OCI-LY7 (cell line): ENCODE results near the gene ABL1. TPM values are rescaled to one million over a fixed set of nuclear protein-coding genes. Genes with fewer than 3 reads are reported as not detected.
"Not testable (repeated sequence)": the region's sequence is repeated elsewhere in the genome, so short reads cannot be mapped to it uniquely, and the experiment has no call there.

Experiments used
- BruUV-seq: library from RNA; stranded (reverse); fragments of 400-500 nt; replicated peaks from 2 replicates; lab custom pipeline; 2021; lab: Mats Ljungman, UMichigan
- CTCF ChIA-PET: fragments of 300-600 bp; sonication (Branson Sonifier 250); formaldehyde crosslinking; loops from one replicate; lab custom pipeline; 2022; ENCODE audit warnings: antibody characterized with exemption; ENCODE audit not compliant: unreplicated experiment; lab: Charles Lee
- POLR2A ChIA-PET: fragments of 300-600 bp; sonication (Branson Sonifier 250); formaldehyde crosslinking; loops from one replicate; lab custom pipeline; 2022; ENCODE audit warnings: antibody characterized with exemption; lab: Charles Lee
- DNase-seq: peaks from one replicate; pipeline ENCODE4 v3.0.0-alpha.2; 2015; ENCODE audit warnings: low spot score
- H2AFZ ChIP-seq: fragments of 200-600 bp; sonication (generic), shearing (Covaris generic); 2 replicates; pipeline ENCODE4 v1.6.1; 2014; ENCODE audit warnings: mild to moderate bottlenecking, antibody characterized with exemption, low read length, moderate library complexity
- H3K27ac ChIP-seq: fragments of 200-600 bp; sonication (generic); 2 replicates; pipeline ENCODE4 v1.5.1; 2014; ENCODE audit warnings: mixed run types, low read depth, mild to moderate bottlenecking, moderate library complexity, low read length, inconsistent platforms; ENCODE audit not compliant: poor library complexity, severe bottlenecking
- H3K36me3 ChIP-seq: fragments of 200-600 bp; sonication (generic); 2 replicates; pipeline ENCODE4 v1.6.1; 2014; ENCODE audit warnings: mild to moderate bottlenecking, antibody characterized with exemption, low read length, moderate library complexity, mixed read lengths; ENCODE audit not compliant: insufficient read depth
- H3K4me1 ChIP-seq: fragments of 200-600 bp; sonication (generic); 2 replicates; pipeline ENCODE4 v1.5.1; 2014; ENCODE audit warnings: mild to moderate bottlenecking, low read length; ENCODE audit not compliant: insufficient read depth, poor library complexity, severe bottlenecking
- H3K4me2 ChIP-seq: fragments of 200-600 bp; sonication (generic); 2 replicates; pipeline ENCODE4 v1.6.1; 2014; ENCODE audit warnings: mild to moderate bottlenecking, low read length
- H3K4me3 ChIP-seq: fragments of 200-600 bp; sonication (generic); 2 replicates; pipeline ENCODE4 v1.5.1; 2014; ENCODE audit warnings: mild to moderate bottlenecking, low read depth, low read length; ENCODE audit not compliant: poor library complexity, severe bottlenecking
- H3K79me2 ChIP-seq: fragments of 200-600 bp; sonication (generic); 2 replicates; pipeline ENCODE4 v1.6.1; 2016; ENCODE audit warnings: low read depth, mild to moderate bottlenecking, low read length, moderate library complexity, mixed read lengths; ENCODE audit not compliant: insufficient read depth
- H3K9me2 ChIP-seq: fragments of 200-600 bp; sonication (generic); 2 replicates; pipeline ENCODE4 v1.6.1; 2016; ENCODE audit warnings: mild to moderate bottlenecking, low read length, mixed read lengths; ENCODE audit not compliant: insufficient read depth
- H3K9me3 ChIP-seq: fragments of 200-600 bp; sonication (generic); 2 replicates; pipeline ENCODE4 v1.6.1; 2014; ENCODE audit warnings: mild to moderate bottlenecking, mixed run types, low read length, mixed read lengths
- H4K20me1 ChIP-seq: fragments of 200-600 bp; sonication (generic); 2 replicates; pipeline ENCODE4 v1.6.1; 2014; ENCODE audit warnings: mild to moderate bottlenecking, antibody characterized with exemption, low read length, moderate library complexity, mixed read lengths; ENCODE audit not compliant: insufficient read depth
- EZH2phosphoT487 ChIP-seq: fragments of 200-600 bp; sonication (generic); IDR thresholded peaks from 2 replicates; pipeline ENCODE4 v1.6.1; 2018; ENCODE audit warnings: low read depth, borderline replicate concordance, mild to moderate bottlenecking, mixed run types, antibody characterized with exemption, low read length, moderate library complexity, mixed read lengths
- intact Hi-C: fragments of 100-400 bp; cut with micrococcal nuclease; formaldehyde crosslinking; loops from one replicate; pipeline ENCODE4 v1.10.0; 2022; ENCODE audit not compliant: unreplicated experiment
- total RNA-seq, 2 experiments: library from RNA; depleted of rRNA in 1 of 2; stranded (reverse); fragments of >200 nt in 1 of 2; shearing (Covaris generic) in 1 of 2; gene quantifications; 2 replicates each; pipeline ENCODE4 v1.2.3, GENCODE V29; 2014 to 2022
- TF ChIP-seq, protein P1 (sequence below): fragments of 200-600 bp; sonication (generic); conservative IDR thresholded peaks from 2 replicates; pipeline ENCODE4 v1.5.1; 2014; ENCODE audit warnings: mild to moderate bottlenecking, antibody characterized with exemption, low read length, moderate library complexity, mixed read lengths

The ABL1 gene
- total RNA-seq, 2 experiments from 2014 or later = 8.1 to 28.3 TPM

DNA sequence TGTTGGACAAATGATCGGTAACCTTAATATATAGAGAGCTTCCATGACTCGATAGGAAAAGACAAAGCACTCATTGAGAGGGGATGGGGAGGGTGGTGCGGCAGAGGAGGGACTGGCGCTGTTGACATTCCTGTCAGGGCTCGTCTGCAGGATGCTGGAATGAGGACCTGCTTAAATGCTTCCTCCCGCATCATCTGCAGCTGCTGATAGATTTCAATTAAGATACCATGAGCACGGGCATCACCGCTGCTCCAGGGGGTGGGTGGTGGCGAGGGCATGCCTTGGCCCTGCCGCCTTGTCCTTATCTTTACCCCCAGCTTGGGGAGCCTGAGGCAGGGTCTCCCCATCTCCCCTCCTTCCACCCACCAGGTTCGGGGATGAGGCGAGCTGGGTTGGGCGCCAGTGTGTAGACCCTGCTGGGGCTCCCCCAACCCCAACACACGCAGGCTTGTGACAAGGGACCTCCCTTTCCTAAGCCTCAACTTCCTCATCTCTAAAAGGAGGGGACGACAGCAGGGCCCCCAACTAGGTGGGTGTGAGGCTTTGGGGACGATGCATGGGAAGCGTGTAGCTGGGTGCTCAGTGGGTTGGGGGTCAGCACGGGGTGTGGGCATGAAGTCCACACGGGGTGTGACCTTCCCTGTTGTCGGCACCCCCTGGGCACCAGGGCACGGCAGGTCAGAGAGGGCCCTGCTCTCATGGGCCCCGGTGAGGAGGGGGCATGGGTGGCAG, 73.3 kb downstream of the ABL1 start:
- CTCF ChIA-PET = no interaction called here
- no peak overlapping the region for H3K27ac ChIP-seq
- H3K36me3 ChIP-seq = no peaks in the 10 kb centered on the region
- no TSS peak for BruUV-seq
- H4K20me1 ChIP-seq = no peaks in the 10 kb centered on the region
- H3K79me2 ChIP-seq = no peaks in the 10 kb centered on the region
- no peaks in the 10 kb centered on the region for H3K9me3 ChIP-seq
- H2AFZ ChIP-seq = no peak overlapping the region
- H3K4me1 ChIP-seq = no peaks in the 10 kb centered on the region
- intact Hi-C loops = no loop called here
- no peak for DNase-seq
- H3K9me2 ChIP-seq = no peaks in the 10 kb centered on the region
- TF ChIP-seq EZH2phosphoT487 = no peak
- TF ChIP-seq, protein P1, sequence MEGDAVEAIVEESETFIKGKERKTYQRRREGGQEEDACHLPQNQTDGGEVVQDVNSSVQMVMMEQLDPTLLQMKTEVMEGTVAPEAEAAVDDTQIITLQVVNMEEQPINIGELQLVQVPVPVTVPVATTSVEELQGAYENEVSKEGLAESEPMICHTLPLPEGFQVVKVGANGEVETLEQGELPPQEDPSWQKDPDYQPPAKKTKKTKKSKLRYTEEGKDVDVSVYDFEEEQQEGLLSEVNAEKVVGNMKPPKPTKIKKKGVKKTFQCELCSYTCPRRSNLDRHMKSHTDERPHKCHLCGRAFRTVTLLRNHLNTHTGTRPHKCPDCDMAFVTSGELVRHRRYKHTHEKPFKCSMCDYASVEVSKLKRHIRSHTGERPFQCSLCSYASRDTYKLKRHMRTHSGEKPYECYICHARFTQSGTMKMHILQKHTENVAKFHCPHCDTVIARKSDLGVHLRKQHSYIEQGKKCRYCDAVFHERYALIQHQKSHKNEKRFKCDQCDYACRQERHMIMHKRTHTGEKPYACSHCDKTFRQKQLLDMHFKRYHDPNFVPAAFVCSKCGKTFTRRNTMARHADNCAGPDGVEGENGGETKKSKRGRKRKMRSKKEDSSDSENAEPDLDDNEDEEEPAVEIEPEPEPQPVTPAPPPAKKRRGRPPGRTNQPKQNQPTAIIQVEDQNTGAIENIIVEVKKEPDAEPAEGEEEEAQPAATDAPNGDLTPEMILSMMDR = no peak
- POLR2A ChIA-PET = no interaction called here
- no peak overlapping the region for H3K4me3 ChIP-seq
- no peak overlapping the region for H3K4me2 ChIP-seq

DNA sequence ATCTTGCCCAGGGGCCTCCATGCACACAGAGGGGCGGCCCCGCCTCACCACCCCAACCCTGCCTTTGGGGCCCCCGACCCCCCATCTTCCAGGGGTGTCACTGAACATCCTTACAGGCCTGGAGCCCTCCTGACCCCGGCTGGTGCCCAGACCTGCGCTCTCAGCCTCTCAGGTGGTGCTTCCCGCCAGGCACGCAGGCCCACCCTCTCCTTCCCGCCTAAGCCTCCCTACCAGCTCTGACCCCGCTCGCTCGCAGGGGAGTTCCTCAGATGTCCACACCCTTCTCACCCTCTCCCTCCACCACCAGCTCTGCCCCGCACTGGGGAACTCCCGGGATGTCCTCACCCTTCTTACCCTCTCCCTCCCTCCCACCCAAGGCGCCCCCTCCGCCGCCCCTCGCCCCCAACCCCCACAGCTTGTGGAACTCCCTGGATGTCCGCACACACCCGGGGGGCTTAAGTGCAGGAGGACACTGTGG, 73.9 kb downstream of the ABL1 start:
- no peaks in the 10 kb centered on the region for H4K20me1 ChIP-seq
- H3K36me3 ChIP-seq = no peaks in the 10 kb centered on the region
- intact Hi-C loops = no loop called here
- H3K4me1 ChIP-seq = no peaks in the 10 kb centered on the region
- no peak overlapping the region for H2AFZ ChIP-seq
- H3K4me3 ChIP-seq = no peak overlapping the region
- H3K9me3 ChIP-seq = no peaks in the 10 kb centered on the region
- TF ChIP-seq, protein P1 = no peak
- TF ChIP-seq EZH2phosphoT487 = no peak
- no peak for DNase-seq
- ChIA-PET CTCF (no interaction called here), POLR2A (no interaction called here)
- no peak overlapping the region for H3K27ac ChIP-seq
- H3K79me2 ChIP-seq = no peaks in the 10 kb centered on the region
- no peaks in the 10 kb centered on the region for H3K9me2 ChIP-seq
- H3K4me2 ChIP-seq = no peak overlapping the region
- no TSS peak for BruUV-seq

DNA sequence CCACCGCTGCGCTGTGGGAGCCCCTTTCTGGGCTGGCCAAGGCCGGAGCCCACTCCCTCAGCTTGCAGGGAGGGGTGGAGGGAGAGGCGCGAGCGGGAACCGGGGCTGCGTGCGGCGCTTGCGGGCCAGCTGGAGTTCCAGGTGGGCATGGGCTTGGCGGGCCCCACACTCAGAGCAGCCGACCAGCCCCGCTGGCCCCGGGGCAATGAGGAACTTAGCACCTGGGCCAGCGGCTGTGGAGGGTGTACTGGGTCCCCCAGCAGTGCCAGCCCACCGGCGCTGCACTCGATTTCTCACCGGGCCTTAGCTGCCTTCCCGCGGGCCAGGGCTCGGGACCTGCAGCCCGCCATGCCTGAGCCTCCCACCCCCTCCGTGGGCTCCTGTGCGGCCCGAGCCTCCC, 75.0 kb downstream of the ABL1 start:
- POLR2A ChIA-PET = interaction anchor here (0.7 kb wide), 2 partner anchors 50 to 217 kb away, joined by 3 to 5 read pairs; no protein-coding TSS in a partner anchor
- H3K4me2 ChIP-seq, H3K4me1 ChIP-seq, H3K9me3 ChIP-seq, H3K9me2 ChIP-seq, H3K4me3 ChIP-seq, BruUV-seq, H3K36me3 ChIP-seq, CTCF ChIA-PET, H3K27ac ChIP-seq, intact Hi-C loops, H3K79me2 ChIP-seq, DNase-seq, H2AFZ ChIP-seq, H4K20me1 ChIP-seq: not testable (repeated sequence)

DNA sequence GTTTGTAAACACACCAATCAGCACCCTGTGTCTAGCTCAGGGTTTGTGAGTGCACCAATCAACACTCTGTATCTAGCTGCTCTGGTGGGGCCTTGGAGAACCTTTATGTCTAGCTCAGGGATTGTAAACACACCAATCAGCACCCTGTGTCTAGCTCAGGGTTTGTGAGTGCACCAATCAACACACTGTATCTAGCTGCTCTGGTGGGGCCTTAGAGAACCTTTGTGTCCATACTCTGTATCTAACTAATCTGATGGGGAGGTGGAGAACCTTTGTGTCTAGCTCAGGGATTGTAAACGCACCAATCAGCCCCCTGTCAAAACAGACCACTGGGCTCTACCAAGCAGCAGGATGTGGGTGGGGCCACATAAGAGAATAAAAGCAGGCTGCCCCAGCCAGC, 75.6 kb downstream of the ABL1 start:
- H3K9me2 ChIP-seq, DNase-seq, BruUV-seq, H3K4me2 ChIP-seq, H3K27ac ChIP-seq, H3K4me1 ChIP-seq, intact Hi-C loops, H3K36me3 ChIP-seq, CTCF ChIA-PET, H3K4me3 ChIP-seq, H4K20me1 ChIP-seq, POLR2A ChIA-PET, H3K79me2 ChIP-seq, H3K9me3 ChIP-seq, H2AFZ ChIP-seq: not testable (repeated sequence)
